Endodermal cell (in vitro differentiated cells): ENCODE results near the gene CTDSP2. TPM values are rescaled to one million over a fixed set of nuclear protein-coding genes. Genes with fewer than 3 reads are reported as not detected.

Source experiments
- DNase-seq: peaks from one replicate; pipeline ENCODE4 v3.0.0-alpha.2; 2017
- H3K27ac ChIP-seq: 2 replicates; pipeline ENCODE4 v1.5.1; 2013; ENCODE audit warnings: mild to moderate bottlenecking, low read depth, low read length, moderate library complexity
- H3K27me3 ChIP-seq: 2 replicates; pipeline ENCODE4 v1.6.1; 2013; ENCODE audit warnings: mild to moderate bottlenecking, low read length, moderate library complexity; ENCODE audit not compliant: insufficient read depth, control insufficient read depth, poor library complexity, severe bottlenecking
- H3K36me3 ChIP-seq: 2 replicates; pipeline ENCODE4 v1.7.0; 2013; ENCODE audit warnings: mild to moderate bottlenecking, low read length, moderate library complexity; ENCODE audit not compliant: control insufficient read depth, insufficient read depth
- H3K4me1 ChIP-seq: one replicate; pipeline ENCODE4 v1.7.0; 2013; ENCODE audit warnings: low read length; ENCODE audit not compliant: control insufficient read depth, insufficient read depth
- H3K4me3 ChIP-seq: 2 replicates; pipeline ENCODE4 v1.5.1; 2013; ENCODE audit warnings: mild to moderate bottlenecking, low read length, moderate library complexity
- H3K9ac ChIP-seq: 2 replicates; pipeline ENCODE4 v1.6.1; 2013; ENCODE audit warnings: mild to moderate bottlenecking, low read length, moderate library complexity; ENCODE audit not compliant: poor library complexity, severe bottlenecking; ENCODE audit errors: extremely low read depth
- H3K9me3 ChIP-seq: 2 replicates; pipeline ENCODE4 v1.6.1; 2013; ENCODE audit warnings: mild to moderate bottlenecking, low read length, moderate library complexity; ENCODE audit not compliant: control insufficient read depth
- H3K27ac Mint-ChIP-seq: 2 replicates; pipeline ENCODE4 v1.8.0; 2020; ENCODE audit warnings: mixed read lengths
- H3K27me3 Mint-ChIP-seq: 2 replicates; pipeline ENCODE4 v1.8.0; 2021; ENCODE audit warnings: mild to moderate bottlenecking, mixed read lengths; ENCODE audit not compliant: insufficient read depth
- H3K36me3 Mint-ChIP-seq: 2 replicates; pipeline ENCODE4 v1.8.0; 2020; ENCODE audit warnings: low read depth, mixed read lengths
- H3K4me1 Mint-ChIP-seq: 2 replicates; pipeline ENCODE4 v1.8.0; 2020; ENCODE audit warnings: mixed read lengths
- H3K4me3 Mint-ChIP-seq: 2 replicates; pipeline ENCODE4 v1.8.0; 2020; ENCODE audit warnings: mild to moderate bottlenecking, moderate library complexity, mixed read lengths
- H3K9me3 Mint-ChIP-seq: 2 replicates; pipeline ENCODE4 v1.8.0; 2020; ENCODE audit warnings: mild to moderate bottlenecking, mixed read lengths
- CTCF ChIP-seq: fragments of 200-600 bp; sonication (generic); conservative IDR thresholded peaks from 2 replicates; pipeline ENCODE4 v1.5.0; 2021; ENCODE audit warnings: antibody characterized with exemption, mild to moderate bottlenecking
- WGBS, 2 experiments: methylation state at CpG; one replicate each; pipeline versions ENCODE4 v1.1.5 to v1.1.7; 2013; ENCODE audit warnings: missing lambda C conversion rate in 2 of 2, mixed read lengths in 1 of 2; ENCODE audit not compliant: insufficient coverage in 1 of 2, insufficient read length in 1 of 2; 5-methylcytosine and 5-hydroxymethylcytosine counted together
- total RNA-seq, 2 donors: library from RNA; stranded (reverse); fragmentation: NEBNext Ultra II Directional in 1 of 2; extraction: Animal tissue kit (Norgen Biotek cat#: 25700) in 1 of 2; gene quantifications; 2 replicates in 1 of 2; 3 replicates in 1 of 2; pipeline ENCODE4 v1.2.1, GENCODE V29; 2021

Gene CTDSP2
- total RNA-seq, 2 donors from 2014 or later: 137 to 148 TPM

GRCh38 chr12:57815177-57816000, 31.1 kb downstream of the CTDSP2 start:
- peak; percentile 92 for DNase-seq
- H3K4me3 Mint-ChIP-seq: peak overlapping the region; percentile 23

GRCh38 chr12:57813971-57814772, 32.4 kb downstream of the CTDSP2 start:
- Mint-ChIP-seq H3K4me3 (no peak overlapping the region), H3K27ac (no peak overlapping the region), H3K36me3 (peaks cover 2% of the 10 kb centered on the region), H3K27me3 (no peaks in the 10 kb centered on the region), H3K9me3 (no peaks in the 10 kb centered on the region), H3K4me1 (peaks cover 3% of the 10 kb centered on the region)
- Histone ChIP-seq H3K4me1 (no peaks in the 10 kb centered on the region), H3K27me3 (no peaks in the 10 kb centered on the region), H3K4me3 (no peak overlapping the region), H3K27ac (no peak overlapping the region), H3K36me3 (peaks cover 16% of the 10 kb centered on the region), H3K9ac (no peak overlapping the region), H3K9me3 (no peaks in the 10 kb centered on the region)
- TF ChIP-seq CTCF: no peak
- WGBS, 2 experiments: 91 to 93% methylated on average over 10 to 13 of the region's 17 CpGs
- DNase-seq: peak; percentile 59

More at GRCh38 chr12:57815177-57816000, 31.1 kb downstream of the CTDSP2 start:
- no peak overlapping the region for H3K27ac Mint-ChIP-seq
- no peaks in the 10 kb centered on the region for H3K4me1 ChIP-seq
- H3K36me3 ChIP-seq: peaks cover 13% of the 10 kb centered on the region
- no peak overlapping the region for H3K27ac ChIP-seq
- H3K9ac ChIP-seq: no peak overlapping the region
- H3K4me3 ChIP-seq: no peak overlapping the region
- H3K27me3 ChIP-seq: no peaks in the 10 kb centered on the region
- H3K36me3 Mint-ChIP-seq: peaks cover 4% of the 10 kb centered on the region
- H3K4me1 Mint-ChIP-seq: peaks cover 3% of the 10 kb centered on the region
- H3K9me3 ChIP-seq: no peaks in the 10 kb centered on the region
- no peaks in the 10 kb centered on the region for H3K9me3 Mint-ChIP-seq
- WGBS, 2 experiments: 79 to 81% methylated on average over 10 to 12 of the region's 13 CpGs
- peak; percentile 64 for TF ChIP-seq CTCF
- H3K27me3 Mint-ChIP-seq: no peaks in the 10 kb centered on the region

GRCh38 chr12:57813111-57813970, 33.2 kb downstream of the CTDSP2 start:
- Mint-ChIP-seq H3K36me3 (peaks cover 7% of the 10 kb centered on the region), H3K9me3 (no peaks in the 10 kb centered on the region), H3K27me3 (no peaks in the 10 kb centered on the region), H3K27ac (no peak overlapping the region), H3K4me1 (peaks cover 3% of the 10 kb centered on the region), H3K4me3 (no peak overlapping the region)
- no peak overlapping the region for H3K27ac ChIP-seq
- WGBS, 2 experiments: 89 to 93% methylated on average over 13 to 14 of the region's 14 CpGs
- H3K9ac ChIP-seq: no peak overlapping the region
- TF ChIP-seq CTCF: no peak
- no peaks in the 10 kb centered on the region for H3K27me3 ChIP-seq
- peaks cover 8% of the 10 kb centered on the region for H3K36me3 ChIP-seq
- no peaks in the 10 kb centered on the region for H3K9me3 ChIP-seq
- no peak for DNase-seq
- no peak overlapping the region for H3K4me3 ChIP-seq
- H3K4me1 ChIP-seq: no peaks in the 10 kb centered on the region
